ENCODE measurements around the gene THBS3. TPM values are rescaled to one million over a fixed set of nuclear protein-coding genes. Genes with fewer than 3 reads are reported as not detected.
A peak's percentile ranks its signal among the peaks of the same experiment; 100 is the strongest.

Gene THBS3
- total and polyA plus RNA-seq, 9 of the 15 experiments (the other 6 are each of a cell fraction or from before 2014, with no cell fraction given): 0.59 to 8.3 (median 3.2) TPM

DNA sequence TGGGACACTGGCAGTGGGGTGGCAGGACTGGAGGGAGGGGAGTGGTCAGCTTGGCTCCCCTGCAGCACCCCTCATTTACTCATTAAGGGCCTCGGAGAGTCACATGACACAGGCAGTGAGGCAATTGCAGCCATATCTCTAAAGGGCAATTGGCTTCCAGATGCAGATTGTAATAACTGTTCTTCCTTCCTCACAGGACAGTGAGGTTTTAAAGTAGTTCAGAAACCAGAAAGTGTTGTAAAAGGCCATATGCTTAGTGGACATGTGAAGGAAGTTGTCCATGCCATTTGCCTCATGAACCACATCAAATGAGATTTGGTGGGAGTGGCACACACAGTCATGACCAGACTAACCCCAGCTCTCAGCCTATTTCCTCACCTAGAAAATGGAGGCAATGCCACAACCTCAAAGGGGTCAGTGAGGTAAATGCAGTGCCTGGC, 11.9 kb upstream of the THBS3 start (continued):
- TF ChIP-seq, protein P1, sequence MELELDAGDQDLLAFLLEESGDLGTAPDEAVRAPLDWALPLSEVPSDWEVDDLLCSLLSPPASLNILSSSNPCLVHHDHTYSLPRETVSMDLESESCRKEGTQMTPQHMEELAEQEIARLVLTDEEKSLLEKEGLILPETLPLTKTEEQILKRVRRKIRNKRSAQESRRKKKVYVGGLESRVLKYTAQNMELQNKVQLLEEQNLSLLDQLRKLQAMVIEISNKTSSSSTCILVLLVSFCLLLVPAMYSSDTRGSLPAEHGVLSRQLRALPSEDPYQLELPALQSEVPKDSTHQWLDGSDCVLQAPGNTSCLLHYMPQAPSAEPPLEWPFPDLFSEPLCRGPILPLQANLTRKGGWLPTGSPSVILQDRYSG (tag; conservative IDR thresholded peaks at IDR 0.05; ENCODE audit: low read depth): no peak
- TF ChIP-seq HIVEP1 (CRISPR knock-in tag; IDR thresholded peaks at IDR 0.05) (no peak), MLLT1 (IDR thresholded peaks at IDR 0.05) (no peak), CXXC5 (CRISPR knock-in tag; IDR thresholded peaks at IDR 0.05) (peak; percentile 17; the same call in 1 of the 2 replicates), DMBX1 (CRISPR knock-in tag; IDR thresholded peaks at IDR 0.05; ENCODE audit: borderline replicate concordance) (peak; percentile 45; the same call in 1 of the 2 replicates), TCFL5 (CRISPR knock-in tag; conservative IDR thresholded peaks at IDR 0.05) (no peak), ZNF184 (CRISPR knock-in tag; IDR thresholded peaks at IDR 0.05) (no peak), CHCHD3 (CRISPR knock-in tag; IDR thresholded peaks at IDR 0.05) (no peak), ZNF507 (tag; conservative IDR thresholded peaks at IDR 0.05) (no peak), BACH1 (tag; IDR thresholded peaks at IDR 0.05) (no peak), ZNF175 (CRISPR knock-in tag; IDR thresholded peaks at IDR 0.05; ENCODE audit: low read depth) (peak; percentile 56; the same call in 1 of the 2 replicates), TCF3 (CRISPR knock-in tag; IDR thresholded peaks at IDR 0.05) (peak; percentile 12; the same call in 1 of the 2 replicates), POLR3A (IDR thresholded peaks at IDR 0.05; ENCODE audit: borderline replicate concordance, extremely low read depth, insufficient read depth, insufficient read length) (no peak), ZBTB17 (CRISPR knock-in tag; IDR thresholded peaks at IDR 0.05) (0 out of 2 replicates have a peak, but pooled peaks have one; percentile 26), POLR2AphosphoS2 (IDR thresholded peaks at IDR 0.05; ENCODE audit: low read length) (no peak), RBM25 (IDR thresholded peaks at IDR 0.05; ENCODE audit: low read depth, low read length, severe bottlenecking) (no peak), CBFB (CRISPR knock-in tag; IDR thresholded peaks at IDR 0.05) (no peak)
- TF ChIP-seq, protein P2, sequence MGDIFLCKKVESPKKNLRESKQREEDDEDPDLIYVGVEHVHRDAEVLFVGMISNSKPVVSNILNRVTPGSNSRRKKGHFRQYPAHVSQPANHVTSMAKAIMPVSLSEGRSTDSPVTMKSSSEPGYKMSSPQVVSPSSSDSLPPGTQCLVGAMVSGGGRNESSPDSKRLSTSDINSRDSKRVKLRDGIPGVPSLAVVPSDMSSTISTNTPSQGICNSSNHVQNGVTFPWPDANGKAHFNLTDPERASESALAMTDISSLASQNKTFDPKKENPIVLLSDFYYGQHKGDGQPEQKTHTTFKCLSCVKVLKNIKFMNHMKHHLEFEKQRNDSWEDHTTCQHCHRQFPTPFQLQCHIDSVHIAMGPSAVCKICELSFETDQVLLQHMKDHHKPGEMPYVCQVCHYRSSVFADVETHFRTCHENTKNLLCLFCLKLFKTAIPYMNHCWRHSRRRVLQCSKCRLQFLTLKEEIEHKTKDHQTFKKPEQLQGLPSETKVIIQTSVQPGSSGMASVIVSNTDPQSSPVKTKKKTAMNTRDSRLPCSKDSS (IDR thresholded peaks at IDR 0.05; ENCODE audit: low read depth, partially characterized antibody): no peak
- TF ChIP-seq, protein P3, sequence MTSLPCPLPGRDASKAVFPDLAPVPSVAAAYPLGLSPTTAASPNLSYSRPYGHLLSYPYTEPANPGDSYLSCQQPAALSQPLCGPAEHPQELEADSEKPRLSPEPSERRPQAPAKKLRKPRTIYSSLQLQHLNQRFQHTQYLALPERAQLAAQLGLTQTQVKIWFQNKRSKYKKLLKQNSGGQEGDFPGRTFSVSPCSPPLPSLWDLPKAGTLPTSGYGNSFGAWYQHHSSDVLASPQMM (CRISPR knock-in tag; IDR thresholded peaks at IDR 0.05): no peak
- TF ChIP-seq, protein P4, sequence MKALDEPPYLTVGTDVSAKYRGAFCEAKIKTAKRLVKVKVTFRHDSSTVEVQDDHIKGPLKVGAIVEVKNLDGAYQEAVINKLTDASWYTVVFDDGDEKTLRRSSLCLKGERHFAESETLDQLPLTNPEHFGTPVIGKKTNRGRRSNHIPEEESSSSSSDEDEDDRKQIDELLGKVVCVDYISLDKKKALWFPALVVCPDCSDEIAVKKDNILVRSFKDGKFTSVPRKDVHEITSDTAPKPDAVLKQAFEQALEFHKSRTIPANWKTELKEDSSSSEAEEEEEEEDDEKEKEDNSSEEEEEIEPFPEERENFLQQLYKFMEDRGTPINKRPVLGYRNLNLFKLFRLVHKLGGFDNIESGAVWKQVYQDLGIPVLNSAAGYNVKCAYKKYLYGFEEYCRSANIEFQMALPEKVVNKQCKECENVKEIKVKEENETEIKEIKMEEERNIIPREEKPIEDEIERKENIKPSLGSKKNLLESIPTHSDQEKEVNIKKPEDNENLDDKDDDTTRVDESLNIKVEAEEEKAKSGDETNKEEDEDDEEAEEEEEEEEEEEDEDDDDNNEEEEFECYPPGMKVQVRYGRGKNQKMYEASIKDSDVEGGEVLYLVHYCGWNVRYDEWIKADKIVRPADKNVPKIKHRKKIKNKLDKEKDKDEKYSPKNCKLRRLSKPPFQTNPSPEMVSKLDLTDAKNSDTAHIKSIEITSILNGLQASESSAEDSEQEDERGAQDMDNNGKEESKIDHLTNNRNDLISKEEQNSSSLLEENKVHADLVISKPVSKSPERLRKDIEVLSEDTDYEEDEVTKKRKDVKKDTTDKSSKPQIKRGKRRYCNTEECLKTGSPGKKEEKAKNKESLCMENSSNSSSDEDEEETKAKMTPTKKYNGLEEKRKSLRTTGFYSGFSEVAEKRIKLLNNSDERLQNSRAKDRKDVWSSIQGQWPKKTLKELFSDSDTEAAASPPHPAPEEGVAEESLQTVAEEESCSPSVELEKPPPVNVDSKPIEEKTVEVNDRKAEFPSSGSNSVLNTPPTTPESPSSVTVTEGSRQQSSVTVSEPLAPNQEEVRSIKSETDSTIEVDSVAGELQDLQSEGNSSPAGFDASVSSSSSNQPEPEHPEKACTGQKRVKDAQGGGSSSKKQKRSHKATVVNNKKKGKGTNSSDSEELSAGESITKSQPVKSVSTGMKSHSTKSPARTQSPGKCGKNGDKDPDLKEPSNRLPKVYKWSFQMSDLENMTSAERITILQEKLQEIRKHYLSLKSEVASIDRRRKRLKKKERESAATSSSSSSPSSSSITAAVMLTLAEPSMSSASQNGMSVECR (CRISPR knock-in tag; IDR thresholded peaks at IDR 0.05): 0 out of 2 replicates have a peak, but pooled peaks have one; percentile 31
